LHCN-M2 (cell line): Measurements from ENCODE around the gene ZACN. TPM values are rescaled to one million over a fixed set of nuclear protein-coding genes. Genes with fewer than 3 reads are reported as not detected.

Experiments used
- DNase-seq: peaks from one replicate; pipeline ENCODE4 v3.0.0-alpha.2; 2012; ENCODE audit warnings: low read depth
- total RNA-seq: library from RNA; depleted of rRNA; stranded (reverse); fragments of >200 nt; gene quantifications from 2 replicates; pipeline ENCODE4 v1.2.3, GENCODE V29; 2014

Gene ZACN
- total RNA-seq, 1 experiment from 2014 or later, result not detected

- DNase-seq, result no peak
Observed at GRCh38 chr17:76081295-76082210, 2.6 kb downstream of the ZACN start.

GRCh38 chr17:76082326-76083251, 3.6 kb downstream of the ZACN start:
- DNase-seq, result no peak

- DNase-seq, result no peak
Observed at GRCh38 chr17:76083536-76084182, 4.7 kb downstream of the ZACN start.

GRCh38 chr17:76085066-76085730, 6.2 kb downstream of the ZACN start:
- DNase-seq, result no peak

GRCh38 chr17:76085731-76086366, 6.9 kb downstream of the ZACN start:
- DNase-seq, result no peak

- no peak for DNase-seq
Observed at GRCh38 chr17:76086384-76086783, 7.4 kb downstream of the ZACN start.

- DNase-seq, result no peak
Observed at GRCh38 chr17:76087531-76087930, 8.5 kb downstream of the ZACN start.

- DNase-seq, result no peak
Observed at GRCh38 chr17:76088041-76088867, 9.3 kb downstream of the ZACN start.

GRCh38 chr17:76088868-76089576, 10.0 kb downstream of the ZACN start:
- DNase-seq, result no peak

GRCh38 chr17:76089680-76090516, 10.9 kb downstream of the ZACN start:
- no peak for DNase-seq

- no peak for DNase-seq
Observed at GRCh38 chr17:76090517-76091129, 11.6 kb downstream of the ZACN start.

GRCh38 chr17:76091526-76092286, 12.7 kb downstream of the ZACN start:
- no peak for DNase-seq

GRCh38 chr17:76092526-76093413, 13.8 kb downstream of the ZACN start:
- DNase-seq, result no peak

GRCh38 chr17:76094046-76094445, 15.1 kb downstream of the ZACN start:
- no peak for DNase-seq

GRCh38 chr17:76095943-76096342, 17.0 kb downstream of the ZACN start:
- no peak for DNase-seq

GRCh38 chr17:76097716-76098295, 18.8 kb downstream of the ZACN start:
- no peak for DNase-seq
